Measurements from ENCODE around the gene PCMT1. TPM values are rescaled to one million over a fixed set of nuclear protein-coding genes. Genes with fewer than 3 reads are reported as not detected.
"Not testable (repeated sequence)": the region's sequence is repeated elsewhere in the genome, so short reads cannot be mapped to it uniquely, and the experiment has no call there.

Gene PCMT1
- total RNA-seq, 1 donor from 2014 or later, result 63.7 TPM

- no peak for TF ChIP-seq CTCF (IDR thresholded peaks at IDR 0.05)
- Histone ChIP-seq H3K4me3 (no peak overlapping the region), H3K9me3 (no peaks in the 10 kb centered on the region), H3K4me1 (no peaks in the 10 kb centered on the region), H3K27ac (no peak overlapping the region), H3K36me3 (peaks cover 100% of the 10 kb centered on the region), H3K27me3 (ENCODE audit: low read depth) (no peaks in the 10 kb centered on the region)
- intact Hi-C loops (cut with DNase I), result no loop called here
- ATAC-seq (no peak), DNase-seq (no peak)
Measured at GRCh38 chr6:149734915-149735314, 14.6 kb upstream of the PCMT1 start.

- H3K9me3 ChIP-seq; H3K27ac ChIP-seq; DNase-seq; ATAC-seq; H3K27me3 ChIP-seq (ENCODE audit: low read depth); intact Hi-C loops (cut with DNase I): not testable (repeated sequence)
- H3K4me3 ChIP-seq, result peak overlapping the region; percentile 89
- peaks cover 17% of the 10 kb centered on the region for H3K4me1 ChIP-seq
- peaks cover 38% of the 10 kb centered on the region for H3K36me3 ChIP-seq
Measured at GRCh38 chr6:149745252-149745651, 4.3 kb upstream of the PCMT1 start.

GRCh38 chr6:149746147-149746946 lies 3.2 kb upstream of the PCMT1 start, which contains the start of gene NUP43:
Gene NUP43 (minus strand): TSS chr6:149746529. CDS start chr6:149746495, 34 bp downstream.
- peaks cover 27% of the 10 kb centered on the region for H3K4me1 ChIP-seq
- H3K27ac ChIP-seq, result peak within 1 kb of the TSS; percentile 63
- no peaks in the 10 kb centered on the region for H3K27me3 ChIP-seq (ENCODE audit: low read depth)
- DNase-seq (peak; percentile 96), ATAC-seq (peak; percentile 80 to 84)
- intact Hi-C loops (cut with DNase I), result no loop called here
- H3K9me3 ChIP-seq, result no peaks in the 10 kb centered on the region
- peak within 1 kb of the TSS; percentile 89 for H3K4me3 ChIP-seq
- peaks cover 27% of the 10 kb centered on the region for H3K36me3 ChIP-seq
- TF ChIP-seq CTCF (IDR thresholded peaks at IDR 0.05), result peak; percentile 66

- H3K27me3 ChIP-seq (ENCODE audit: low read depth); H3K9me3 ChIP-seq; DNase-seq; H3K36me3 ChIP-seq; intact Hi-C loops (cut with DNase I): not testable (repeated sequence)
- peak; percentile 26 to 35 for ATAC-seq
- peak overlapping the region; percentile 77 for H3K4me3 ChIP-seq
- peaks cover 54% of the 10 kb centered on the region for H3K4me1 ChIP-seq
- H3K27ac ChIP-seq, result peak overlapping the region; percentile 90
Measured at GRCh38 chr6:149749082-149749593, 403 bp upstream of the PCMT1 start.

- DNase-seq (peak; percentile 68), ATAC-seq (peak; percentile 57 to 58)
- no peaks in the 10 kb centered on the region for H3K9me3 ChIP-seq
- peak overlapping the region; percentile 77 for H3K4me3 ChIP-seq
- intact Hi-C loops (cut with DNase I), result no loop called here
- H3K27me3 ChIP-seq (ENCODE audit: low read depth), result no peaks in the 10 kb centered on the region
- H3K36me3 ChIP-seq, result no peaks in the 10 kb centered on the region
- peaks cover 45% of the 10 kb centered on the region for H3K4me1 ChIP-seq
- TF ChIP-seq CTCF (IDR thresholded peaks at IDR 0.05), result no peak
- H3K27ac ChIP-seq, result peak overlapping the region; percentile 90
Measured at GRCh38 chr6:149750136-149750609, 632 bp downstream of the PCMT1 start.

- Histone ChIP-seq H3K36me3 (no peaks in the 10 kb centered on the region), H3K9me3 (no peaks in the 10 kb centered on the region), H3K27ac (no peak overlapping the region), H3K27me3 (ENCODE audit: low read depth) (no peaks in the 10 kb centered on the region), H3K4me3 (no peak overlapping the region), H3K4me1 (peaks cover 42% of the 10 kb centered on the region)
- intact Hi-C loops (cut with DNase I), result no loop called here
- no peak for TF ChIP-seq CTCF (IDR thresholded peaks at IDR 0.05)
- no peak for ATAC-seq
- no peak for DNase-seq
Measured at GRCh38 chr6:149751239-149751638, 1.7 kb downstream of the PCMT1 start.

- peaks cover 42% of the 10 kb centered on the region for H3K4me1 ChIP-seq
- H3K27ac ChIP-seq; H3K36me3 ChIP-seq; DNase-seq; H3K27me3 ChIP-seq (ENCODE audit: low read depth); ATAC-seq; H3K4me3 ChIP-seq; intact Hi-C loops (cut with DNase I); H3K9me3 ChIP-seq: not testable (repeated sequence)
Measured at GRCh38 chr6:149751920-149752319, 2.4 kb downstream of the PCMT1 start.
